D341Med (cell line): ENCODE data around the gene CCDC188.

ENCODE experiments used
- DNase-seq: peaks from one replicate; pipeline ENCODE4 v3.0.0; 2012; ENCODE audit warnings: low spot score

The CCDC188 gene

DNA sequence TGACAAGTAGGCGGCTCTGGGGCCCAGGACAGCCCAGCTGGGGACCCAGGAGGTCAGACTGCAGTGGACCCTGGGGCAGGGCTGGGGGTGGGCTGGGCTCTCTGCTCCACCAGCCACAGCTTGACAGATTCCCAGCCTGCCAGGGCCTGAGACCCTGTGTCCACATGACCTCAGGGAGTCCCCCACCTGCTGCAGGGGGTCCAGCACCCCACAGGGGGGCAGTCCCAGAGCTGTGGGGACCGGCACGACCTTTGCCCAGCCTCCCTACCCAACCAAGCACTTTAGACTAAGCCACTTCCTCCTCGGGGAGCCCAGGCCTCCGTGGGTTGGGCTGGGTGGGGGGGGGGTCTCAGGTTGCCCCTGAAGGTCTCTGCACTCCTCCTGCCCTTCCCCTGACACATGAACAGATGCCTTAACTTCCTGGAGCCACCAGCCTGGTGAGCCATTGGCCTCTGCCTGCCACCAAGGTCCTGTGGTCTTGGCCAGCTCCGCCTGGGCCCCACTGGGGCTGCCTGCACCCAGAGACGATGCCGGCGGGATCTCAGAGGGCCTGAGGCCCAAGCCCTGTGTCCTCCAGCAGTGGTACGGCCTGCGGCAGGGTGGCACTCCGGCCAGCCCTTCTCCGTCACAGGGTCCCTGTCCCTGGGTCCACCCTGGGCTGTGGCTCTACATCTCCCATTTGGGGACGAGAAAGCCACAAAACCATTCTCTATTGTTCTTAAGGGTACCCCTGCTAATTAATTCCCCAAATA is 3.4 kb downstream of the CCDC188 start:
- DNase-seq, result no peak

DNA sequence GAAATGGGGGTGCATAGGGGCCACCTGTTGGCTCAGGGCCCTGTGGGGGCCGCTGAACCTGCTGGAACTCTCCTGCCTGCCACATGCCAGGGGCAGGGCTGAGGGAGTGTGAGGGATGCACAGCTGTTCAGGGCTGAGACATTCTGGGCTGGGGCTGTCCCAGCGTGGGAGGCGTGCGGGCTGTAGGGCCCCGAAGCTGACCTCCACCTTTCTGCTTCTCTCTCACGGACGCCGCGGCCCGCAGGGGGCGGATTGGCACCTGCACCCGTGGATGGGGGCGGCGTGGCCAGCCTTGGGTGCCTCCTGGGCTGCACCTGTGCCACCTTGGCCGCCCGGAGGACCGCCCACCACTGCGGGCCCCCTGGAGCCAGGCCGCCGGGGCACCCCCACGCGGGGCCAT is 4.1 kb downstream of the CCDC188 start:
- no peak for DNase-seq

DNA sequence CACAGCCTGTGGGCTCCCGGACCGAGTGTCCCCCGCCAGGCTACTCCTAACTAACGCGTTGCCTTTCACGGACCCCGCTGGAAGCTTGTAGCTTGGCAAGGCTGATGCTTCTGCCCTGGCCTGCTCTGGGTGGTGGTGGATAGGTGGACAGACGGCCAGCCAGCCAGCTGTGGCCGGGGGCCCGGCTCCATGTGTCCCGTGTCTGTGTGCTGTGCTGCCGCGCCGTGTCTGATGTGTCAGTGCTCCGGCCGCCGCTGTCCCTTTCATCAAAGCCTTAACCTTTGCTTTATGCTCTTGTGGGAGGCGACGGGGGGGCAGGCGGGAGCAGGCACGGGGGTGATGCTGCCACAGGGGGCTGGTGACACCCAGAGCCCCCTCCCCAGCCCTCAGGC is 5.0 kb downstream of the CCDC188 start:
- DNase-seq, result no peak

DNA sequence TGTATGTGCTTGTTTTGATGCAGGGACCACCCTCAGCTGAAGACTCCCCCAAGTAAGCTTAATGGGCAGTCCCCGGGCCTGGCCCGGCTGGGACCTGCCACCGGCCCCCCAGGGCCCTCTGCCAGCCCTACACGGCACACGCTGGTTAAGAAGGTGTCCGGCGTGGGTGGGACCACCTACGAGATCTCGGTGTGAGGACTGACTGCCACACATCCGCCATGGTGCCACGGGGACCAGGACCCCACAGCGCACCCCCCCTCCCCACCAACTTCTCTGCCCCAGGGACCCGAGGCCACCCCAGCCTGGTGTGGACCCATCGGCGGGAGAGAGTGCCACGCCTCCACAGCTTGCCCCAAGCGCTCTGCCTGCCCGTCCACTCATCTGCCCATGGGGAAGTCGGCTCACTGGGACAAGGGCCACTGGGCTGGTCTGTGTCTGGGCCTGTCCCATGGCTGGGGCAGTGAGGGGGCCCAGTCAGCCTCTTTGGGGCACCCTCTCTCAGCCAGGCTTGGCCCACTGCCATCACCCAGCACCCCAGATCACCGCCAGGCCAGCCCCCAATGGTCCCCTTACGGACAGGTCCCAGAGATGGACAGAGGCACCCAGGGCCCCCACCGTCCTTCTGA is 5.5 kb downstream of the CCDC188 start:
- no peak for DNase-seq

DNA sequence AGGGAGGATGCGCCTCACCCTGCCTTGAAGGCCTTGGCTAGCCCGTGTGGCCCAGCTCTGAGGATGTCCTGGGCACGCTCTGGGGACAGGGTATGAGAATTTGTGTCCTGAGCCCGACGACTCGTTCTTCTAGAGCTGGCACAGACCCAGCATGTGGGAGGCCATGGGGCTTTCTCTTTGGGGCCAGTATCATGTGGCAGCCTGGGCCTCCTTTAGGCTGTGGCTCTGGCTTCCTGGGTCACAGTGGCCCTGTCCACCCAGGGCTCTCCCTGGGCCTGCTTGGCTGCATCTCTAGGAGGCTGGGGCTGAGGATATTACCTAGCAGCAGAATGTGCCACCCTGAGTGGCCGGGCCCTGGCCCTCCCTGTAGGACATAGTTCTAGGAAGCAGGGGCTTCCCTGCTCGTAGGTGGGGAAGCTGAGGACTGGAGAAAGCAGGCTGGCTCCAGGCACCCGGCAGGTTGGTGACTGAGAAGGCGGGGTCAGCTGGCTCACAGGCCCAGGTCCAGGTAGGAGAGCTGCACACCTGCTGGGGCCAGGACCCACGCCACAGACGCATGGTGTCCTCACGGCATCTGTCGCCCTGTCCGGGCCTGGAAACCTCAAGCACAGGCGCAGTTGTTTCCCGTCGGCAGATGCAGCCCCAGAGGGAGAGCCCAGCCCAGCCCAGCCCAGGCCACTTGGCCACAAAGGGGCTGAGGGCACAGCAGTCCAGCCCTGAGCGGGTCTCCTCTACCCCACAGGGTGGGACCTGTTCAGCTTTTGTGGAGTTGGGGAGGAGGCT is 6.8 kb downstream of the CCDC188 start:
- DNase-seq, result no peak

DNA sequence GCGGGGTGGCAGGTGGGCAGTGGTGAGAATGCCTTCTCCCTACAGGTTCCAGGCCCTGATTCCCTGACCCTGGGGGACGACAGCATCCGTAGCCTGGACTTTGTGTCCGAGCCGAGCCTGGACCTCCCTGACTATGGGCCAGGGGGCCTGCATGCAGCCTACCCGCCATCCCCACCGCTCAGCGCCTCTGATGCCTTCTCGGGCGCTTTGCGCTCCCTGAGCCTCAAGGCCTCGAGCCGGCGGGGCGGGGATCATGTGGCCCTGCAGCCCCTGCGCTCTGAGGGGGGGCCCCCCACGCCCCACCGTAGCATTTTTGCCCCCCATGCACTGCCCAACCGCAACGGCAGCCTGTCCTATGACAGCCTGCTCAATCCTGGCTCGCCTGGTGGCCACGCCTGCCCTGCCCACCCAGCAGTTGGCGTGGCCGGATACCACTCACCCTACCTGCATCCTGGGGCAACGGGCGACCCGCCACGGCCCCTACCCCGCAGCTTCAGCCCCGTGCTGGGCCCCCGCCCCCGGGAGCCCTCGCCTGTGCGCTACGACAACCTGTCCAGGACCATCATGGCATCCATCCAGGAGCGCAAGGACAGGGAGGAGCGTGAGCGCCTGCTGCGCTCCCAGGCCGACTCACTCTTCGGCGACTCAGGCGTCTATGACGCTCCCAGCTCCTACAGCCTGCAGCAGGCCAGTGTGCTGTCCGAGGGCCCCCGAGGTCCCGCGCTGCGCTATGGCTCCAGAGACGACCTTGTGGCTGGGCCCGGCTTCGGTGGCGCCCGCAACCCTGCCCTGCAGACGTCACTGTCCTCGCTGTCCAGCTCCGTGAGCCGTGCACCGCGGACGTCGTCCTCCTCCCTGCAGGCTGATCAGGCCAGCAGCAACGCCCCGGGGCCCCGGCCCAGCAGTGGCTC is 7.9 kb downstream of the CCDC188 start:
- no peak for DNase-seq

DNA sequence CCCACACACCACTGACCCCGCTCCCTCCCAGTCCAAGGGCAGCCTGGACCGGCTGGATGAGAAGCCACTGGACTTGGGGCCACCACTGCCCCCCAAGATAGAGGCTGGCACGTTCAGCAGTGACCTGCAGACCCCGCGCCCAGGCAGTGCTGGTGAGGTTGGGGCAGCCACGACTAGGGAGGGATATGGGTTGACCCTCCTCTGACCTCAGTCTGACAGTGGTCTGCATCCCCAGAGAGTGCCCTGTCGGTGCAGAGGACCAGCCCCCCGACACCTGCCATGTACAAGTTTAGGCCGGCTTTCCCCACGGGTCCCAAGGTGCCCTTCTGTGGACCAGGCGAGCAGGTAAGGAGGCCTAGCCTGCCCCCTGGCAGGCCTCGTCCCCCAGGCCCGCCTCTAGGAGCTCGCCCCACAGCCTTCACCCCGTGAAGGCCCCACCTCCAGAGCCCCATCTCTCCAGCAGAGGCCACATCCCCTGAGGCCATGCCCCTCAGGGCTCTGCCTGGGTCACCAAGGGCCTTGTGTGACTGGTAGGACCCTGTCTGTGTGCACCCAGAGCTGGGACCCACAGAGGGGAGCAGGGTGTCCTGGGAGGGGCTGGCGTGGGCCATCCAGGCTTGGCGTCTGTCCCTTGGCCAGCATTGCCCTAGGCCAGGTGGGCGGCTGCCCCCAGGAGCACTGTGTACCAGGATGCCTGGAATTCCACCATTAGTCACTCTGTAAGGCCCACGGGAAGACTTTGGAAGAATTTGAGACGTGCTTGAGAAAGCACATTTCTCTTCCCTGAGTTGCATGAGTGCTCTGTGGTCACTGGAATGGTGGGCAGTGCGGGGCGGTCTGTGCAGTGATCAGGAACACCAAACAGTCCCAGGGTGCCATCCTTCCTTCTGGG is 9.4 kb downstream of the CCDC188 start:
- no peak for DNase-seq

DNA sequence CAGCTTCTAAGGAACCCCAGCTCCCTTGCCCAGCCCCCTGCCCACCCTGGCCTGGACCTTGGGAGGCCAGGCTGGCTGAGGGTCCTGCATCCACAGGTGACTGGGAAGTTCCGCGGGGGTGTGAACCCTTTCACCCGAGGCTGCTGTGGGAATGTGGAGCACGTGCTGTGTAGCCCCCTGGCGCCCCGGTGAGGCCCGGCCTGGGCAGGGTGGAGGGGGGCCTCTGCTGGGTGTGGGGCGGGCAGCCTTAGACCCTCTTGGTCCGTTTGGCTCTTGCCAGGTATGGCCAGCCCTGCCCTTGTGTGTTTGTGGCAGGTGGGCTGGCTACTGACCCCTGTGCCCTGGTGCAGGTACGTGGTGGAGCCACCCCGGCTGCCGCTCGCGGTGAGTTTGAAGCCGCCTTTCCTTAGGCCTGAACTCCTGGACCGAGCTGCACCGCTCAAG is 10.3 kb downstream of the CCDC188 start:
- DNase-seq, result no peak

DNA sequence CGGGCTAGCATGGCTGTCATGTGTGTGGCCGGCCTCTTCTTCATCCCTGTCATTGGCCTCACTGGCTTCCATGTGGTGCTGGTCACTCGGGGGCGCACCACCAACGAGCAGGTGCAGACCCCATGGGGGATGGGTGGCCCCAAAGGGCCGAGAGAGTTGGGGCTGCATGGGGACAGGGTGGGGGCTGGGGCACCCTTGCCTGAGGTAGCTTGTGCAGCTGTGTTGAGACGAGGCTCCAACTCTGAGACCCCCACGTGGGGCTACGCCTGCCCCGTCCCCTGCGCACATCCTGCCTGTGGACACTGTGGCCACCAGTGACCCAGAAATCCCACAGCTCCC is 10.8 kb downstream of the CCDC188 start:
- DNase-seq, result no peak

DNA sequence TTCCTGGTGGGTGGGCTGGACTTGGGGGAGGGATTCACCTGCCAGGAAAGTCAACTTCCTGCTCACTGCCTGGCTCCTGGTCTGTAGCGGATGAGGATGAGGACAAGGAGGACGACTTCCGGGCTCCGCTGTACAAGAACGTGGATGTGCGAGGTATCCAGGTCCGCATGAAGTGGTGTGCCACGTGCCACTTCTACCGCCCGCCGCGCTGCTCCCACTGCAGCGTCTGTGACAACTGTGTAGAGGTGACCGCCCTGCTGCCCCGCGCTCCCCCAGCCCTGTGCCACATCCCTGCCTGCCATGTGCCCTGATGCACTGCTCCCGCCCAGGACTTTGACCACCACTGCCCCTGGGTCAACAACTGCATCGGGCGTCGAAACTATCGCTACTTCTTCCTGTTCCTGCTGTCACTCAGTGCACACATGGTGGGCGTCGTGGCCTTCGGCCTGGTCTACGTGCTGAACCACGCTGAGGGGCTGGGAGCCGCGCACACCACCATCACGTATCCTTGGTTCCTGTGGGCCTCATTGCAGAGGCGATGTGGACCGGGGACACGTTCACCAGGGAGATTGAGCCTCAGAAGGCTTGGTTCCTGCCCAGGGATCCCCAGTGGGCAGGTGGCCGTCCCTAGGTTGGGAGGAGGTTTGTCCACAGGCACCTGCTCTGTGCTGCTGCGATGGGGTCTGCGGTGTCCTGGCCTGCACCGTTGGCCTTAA is 11.3 kb downstream of the CCDC188 start:
- DNase-seq, result no peak

DNA sequence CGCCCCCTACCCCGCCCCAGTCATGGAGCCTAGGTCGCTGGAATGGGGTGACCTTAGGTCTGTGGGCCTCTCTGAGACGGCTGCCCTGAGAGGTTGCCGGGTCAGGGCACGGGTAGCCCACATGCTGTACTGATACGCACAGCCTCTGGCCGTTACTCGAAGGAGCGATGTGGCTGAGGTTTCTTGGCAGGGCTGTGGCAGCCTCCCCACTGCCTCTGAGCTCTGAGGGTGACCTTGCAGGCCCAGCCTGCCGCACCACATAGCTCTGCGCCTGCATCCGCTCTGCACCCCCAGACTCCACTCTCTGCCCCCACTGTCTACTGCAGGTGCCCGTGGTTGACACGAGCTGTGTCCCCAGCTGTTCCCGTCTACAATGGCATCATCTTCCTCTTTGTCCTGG is 12.0 kb downstream of the CCDC188 start:
- DNase-seq, result no peak

DNA sequence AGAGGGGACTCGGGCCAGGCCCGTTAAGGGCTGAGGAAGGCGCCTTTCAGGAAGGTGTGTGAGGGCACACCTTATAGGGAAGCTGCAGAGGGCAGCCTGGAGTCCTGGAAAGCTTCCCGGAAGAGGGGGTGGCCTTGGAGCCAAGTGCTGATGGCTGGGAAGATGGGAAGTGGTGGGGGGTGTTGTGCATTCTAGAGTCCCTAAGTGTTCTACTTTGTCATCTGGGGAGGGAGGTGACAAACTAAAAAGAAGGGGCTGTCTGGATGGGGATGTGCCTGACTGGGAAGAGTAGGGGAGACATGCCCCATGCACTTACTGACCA is 12.5 kb downstream of the CCDC188 start:
- DNase-seq, result no peak

DNA sequence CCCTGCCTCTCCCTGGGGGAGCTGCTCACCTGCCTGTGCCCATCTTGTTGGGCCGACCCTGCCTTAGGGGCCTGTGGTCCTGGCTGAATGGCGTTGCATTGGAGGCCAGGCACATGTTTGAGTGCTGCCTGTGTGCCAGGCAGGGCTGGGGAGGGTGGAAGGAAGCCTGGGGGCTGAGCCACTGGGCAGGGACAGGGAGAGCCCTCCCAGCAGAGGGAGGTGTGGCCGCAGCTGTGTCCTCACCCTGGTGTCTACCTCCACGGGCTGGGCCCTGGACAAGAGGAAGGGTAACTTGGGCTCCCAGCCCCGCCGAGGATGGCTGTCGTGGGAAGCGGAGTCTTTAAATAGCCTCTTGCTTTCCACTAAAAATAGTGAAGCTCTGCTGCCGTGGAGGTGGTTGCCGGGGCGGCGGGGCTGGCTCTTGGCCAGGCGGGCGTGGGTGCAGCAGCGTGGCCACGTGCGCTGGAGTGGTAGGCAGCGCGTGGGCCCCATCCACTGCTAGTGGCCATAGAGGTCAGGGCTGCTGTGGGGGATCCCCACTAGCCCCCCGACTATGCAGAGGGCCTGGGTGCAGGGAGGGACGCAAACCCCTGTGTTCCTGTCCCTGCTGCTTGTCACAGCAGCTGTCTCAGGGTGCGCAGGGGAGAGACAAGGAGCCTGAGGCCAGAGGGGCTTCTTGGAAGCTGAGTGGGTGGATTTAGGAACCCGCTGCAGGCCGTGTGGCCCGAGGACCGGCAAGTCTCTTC is 13.0 kb downstream of the CCDC188 start:
- DNase-seq, result no peak

DNA sequence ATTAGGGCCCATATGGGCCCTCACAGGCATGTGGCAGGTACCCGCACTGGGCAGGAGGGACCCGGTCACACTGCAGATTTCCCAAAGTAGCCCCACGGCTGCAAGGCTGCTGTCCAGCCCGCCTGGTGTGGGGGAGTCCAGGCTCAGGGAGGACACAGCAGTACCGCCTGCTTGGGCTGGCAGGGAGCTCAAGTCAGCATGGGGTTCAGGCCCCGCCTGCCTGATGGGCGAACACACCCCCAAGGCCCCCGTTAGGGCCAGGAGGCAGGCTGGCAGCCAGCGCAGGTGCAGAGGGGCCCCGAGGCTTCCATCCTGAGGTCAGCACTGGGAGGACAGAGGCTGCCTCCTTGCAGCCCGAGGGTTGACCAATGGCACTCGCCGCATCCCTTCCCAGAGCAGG is 13.7 kb downstream of the CCDC188 start:
- DNase-seq, result no peak

DNA sequence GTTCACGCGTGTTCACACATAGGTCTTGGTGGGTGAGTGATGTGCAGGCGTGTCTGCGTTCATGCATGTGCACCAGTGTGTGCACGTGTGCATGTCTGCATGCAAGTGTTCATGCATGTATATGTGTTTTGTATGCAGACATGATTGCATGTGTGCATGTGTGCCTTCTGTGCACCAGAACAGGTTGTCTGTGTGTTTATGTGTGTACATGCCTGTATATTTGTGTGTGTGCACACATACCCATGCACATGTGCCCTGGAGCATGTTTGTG is 14.3 kb downstream of the CCDC188 start:
- no peak for DNase-seq

DNA sequence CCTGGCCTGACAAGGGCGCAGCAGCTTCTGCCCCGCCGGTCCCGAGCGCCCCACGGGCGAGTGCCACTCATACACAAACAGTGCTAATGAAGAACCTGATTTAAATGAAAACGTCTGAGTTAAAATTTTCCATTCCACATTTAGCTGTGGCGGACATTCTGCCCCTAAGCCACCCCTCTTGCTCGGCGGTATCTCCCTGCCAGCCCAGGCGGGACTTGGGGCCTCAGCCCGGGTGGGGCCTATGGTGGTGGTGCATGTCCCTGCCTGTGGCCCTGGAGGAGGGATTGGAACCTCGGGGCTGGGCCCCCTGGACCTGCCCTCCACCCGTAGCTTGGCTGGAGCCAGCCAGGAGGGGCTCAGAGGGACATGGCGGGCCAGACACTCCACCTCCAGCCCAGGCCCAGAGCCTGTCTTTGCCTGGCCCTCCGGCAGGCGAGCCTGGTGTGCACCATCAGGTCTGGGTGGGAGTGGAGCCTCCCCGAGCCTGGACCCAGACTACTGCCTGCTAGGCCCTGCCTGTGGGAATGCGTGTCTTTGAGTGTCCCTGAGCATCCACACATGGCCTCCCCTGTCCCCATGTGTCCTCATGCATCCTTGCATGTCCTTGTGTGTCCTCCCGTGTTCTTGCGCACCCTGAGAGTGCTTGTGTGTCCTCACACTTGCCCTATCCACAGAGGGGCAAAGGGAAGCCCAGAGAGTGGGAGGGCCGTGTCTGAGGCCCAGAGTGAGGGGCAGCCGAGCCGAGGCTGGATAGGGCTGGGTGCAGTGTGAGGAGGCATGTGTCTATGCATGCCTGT is 14.9 kb downstream of the CCDC188 start:
- no peak for DNase-seq

DNA sequence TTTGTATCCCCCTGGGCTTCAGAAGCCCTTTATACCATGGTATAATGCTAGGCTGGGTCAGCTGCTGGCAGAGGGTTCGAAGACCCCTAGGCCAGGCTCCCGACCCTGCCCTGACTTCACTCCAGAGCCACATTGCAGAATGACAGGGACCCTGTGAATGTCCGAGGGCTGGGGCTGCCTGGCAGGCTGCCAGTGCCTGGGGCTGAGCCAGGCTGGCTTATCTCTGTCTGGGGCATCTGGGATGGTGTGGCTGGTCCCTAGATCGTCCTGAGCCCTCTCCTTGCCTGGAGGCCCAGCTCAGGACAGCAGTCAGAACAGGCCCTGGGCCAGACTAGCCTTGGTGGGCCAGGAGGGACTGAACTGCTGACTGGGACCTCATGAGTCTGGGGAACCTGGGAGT is 15.6 kb downstream of the CCDC188 start:
- no peak for DNase-seq

DNA sequence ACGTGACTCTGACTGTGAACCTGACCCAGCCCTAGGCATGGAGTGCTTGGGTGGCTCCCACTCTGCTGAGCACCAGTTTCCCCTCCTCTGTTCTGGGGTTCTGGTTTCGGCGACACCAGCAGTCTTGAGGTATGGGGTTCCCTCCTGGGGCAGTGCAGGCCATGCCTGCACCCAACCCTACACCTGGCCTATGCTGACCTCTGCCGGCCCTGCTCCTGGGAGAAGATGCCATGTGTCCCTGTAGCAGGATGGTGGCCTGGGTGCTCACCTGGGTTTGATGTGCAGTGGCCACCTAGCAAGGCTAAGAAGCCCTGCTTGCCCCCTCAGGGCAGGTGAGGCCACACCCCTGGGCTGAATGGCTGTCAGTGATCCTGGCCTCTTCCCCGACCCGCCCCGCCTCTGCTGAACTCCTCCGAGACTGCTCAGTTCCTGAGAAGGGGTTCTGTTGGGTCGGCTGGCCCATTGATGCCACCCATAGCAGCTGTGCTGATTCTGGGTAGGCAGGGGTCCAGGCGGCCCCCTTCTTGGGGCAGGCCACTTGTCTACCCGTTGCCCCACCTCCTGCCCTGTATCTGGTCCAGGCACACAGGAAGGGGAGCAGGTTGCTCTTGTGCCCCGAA is 16.8 kb downstream of the CCDC188 start:
- no peak for DNase-seq

DNA sequence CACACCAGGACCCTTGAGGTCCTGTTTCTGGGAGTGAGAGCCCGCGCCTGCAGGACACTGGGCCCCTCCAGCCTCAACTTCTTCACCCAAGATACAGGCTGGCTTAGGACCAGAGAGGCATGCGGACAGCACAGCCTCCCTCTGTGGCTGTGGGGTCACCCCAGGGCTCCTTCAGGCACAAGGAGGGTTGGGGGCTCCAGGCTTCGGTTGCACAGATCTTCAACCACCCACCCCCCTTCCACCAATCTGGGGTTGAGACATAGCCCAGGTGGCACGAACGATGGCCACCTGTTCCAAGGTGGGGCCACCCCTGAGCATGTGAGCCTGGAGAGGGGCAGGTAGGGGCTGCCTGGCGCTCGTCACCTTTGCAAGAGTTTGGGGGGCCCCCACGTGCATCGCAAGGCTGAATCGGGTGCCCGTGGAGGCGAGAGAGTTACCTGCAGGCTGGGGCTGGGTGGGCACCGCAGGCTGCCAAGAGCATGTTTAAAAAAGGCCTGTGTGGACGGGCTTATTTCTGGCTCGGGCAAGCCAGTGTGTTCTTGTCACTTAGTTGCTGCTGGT is 18.1 kb downstream of the CCDC188 start:
- DNase-seq, result no peak
